Coronary artery (tissue), 2 donors: ENCODE measurements around the gene TBC1D8.

Source experiments
- DNase-seq: peaks from one replicate; pipeline ENCODE4 v3.0.0-alpha.2; 2017; ENCODE audit warnings: low spot score
- H3K27ac ChIP-seq, 2 donors: fragments of 200-600 bp; sonication (generic); one replicate each; pipeline ENCODE4 v1.5.1; 2016 to 2019
- H3K4me3 ChIP-seq: fragments of 200-600 bp; sonication (generic); 2 replicates; pipeline ENCODE4 v1.5.1; 2016; ENCODE audit warnings: mild to moderate bottlenecking, moderate library complexity
- CTCF ChIP-seq: fragments of 200-600 bp; sonication (generic); IDR thresholded peaks from one replicate; pipeline ENCODE4 v1.5.1; 2019; ENCODE audit warnings: antibody characterized with exemption

The TBC1D8 gene

GRCh38 chr2:101162561-101163330 lies 11.6 kb upstream of the TBC1D8 start:
- Histone ChIP-seq H3K4me3 (no peak overlapping the region), H3K27ac (no peak overlapping the region)
- TF ChIP-seq CTCF, result no peak
- no peak for DNase-seq

GRCh38 chr2:101161658-101162057 lies 10.5 kb upstream of the TBC1D8 start:
- H3K4me3 ChIP-seq, result no peak overlapping the region
- no peak for TF ChIP-seq CTCF
- DNase-seq, result no peak
- no peak overlapping the region for H3K27ac ChIP-seq

- H3K27ac ChIP-seq, result no peak overlapping the region
- TF ChIP-seq CTCF, result no peak
- no peak for DNase-seq
- no peak overlapping the region for H3K4me3 ChIP-seq
Observed at GRCh38 chr2:101160454-101160853, 9.3 kb upstream of the TBC1D8 start.

GRCh38 chr2:101159526-101159925 lies 8.3 kb upstream of the TBC1D8 start:
- no peak overlapping the region for H3K4me3 ChIP-seq
- no peak for TF ChIP-seq CTCF

GRCh38 chr2:101157272-101157671 lies 6.1 kb upstream of the TBC1D8 start:
- Histone ChIP-seq H3K27ac (no peak overlapping the region), H3K4me3 (no peak overlapping the region)
- no peak for DNase-seq
- TF ChIP-seq CTCF, result no peak

More at GRCh38 chr2:101159526-101159925, 8.3 kb upstream of the TBC1D8 start:
- no peak overlapping the region for H3K27ac ChIP-seq
- DNase-seq, result no peak

GRCh38 chr2:101153787-101154186 lies 2.6 kb upstream of the TBC1D8 start:
- Histone ChIP-seq H3K4me3 (no peak overlapping the region), H3K27ac (no peak overlapping the region)
- no peak for DNase-seq
- TF ChIP-seq CTCF, result no peak

- H3K4me3 ChIP-seq, result no peak overlapping the region
- no peak overlapping the region for H3K27ac ChIP-seq
- no peak for DNase-seq
- peak; percentile 8 for TF ChIP-seq CTCF
Observed at GRCh38 chr2:101153077-101153707, 2.0 kb upstream of the TBC1D8 start.
